ENCODE measurements around the gene PPARG. TPM values are rescaled to one million over a fixed set of nuclear protein-coding genes. Genes with fewer than 3 reads are reported as not detected.

Gene PPARG
- total RNA-seq, 1 experiment from 2014 or later = 71.6 TPM

DNA sequence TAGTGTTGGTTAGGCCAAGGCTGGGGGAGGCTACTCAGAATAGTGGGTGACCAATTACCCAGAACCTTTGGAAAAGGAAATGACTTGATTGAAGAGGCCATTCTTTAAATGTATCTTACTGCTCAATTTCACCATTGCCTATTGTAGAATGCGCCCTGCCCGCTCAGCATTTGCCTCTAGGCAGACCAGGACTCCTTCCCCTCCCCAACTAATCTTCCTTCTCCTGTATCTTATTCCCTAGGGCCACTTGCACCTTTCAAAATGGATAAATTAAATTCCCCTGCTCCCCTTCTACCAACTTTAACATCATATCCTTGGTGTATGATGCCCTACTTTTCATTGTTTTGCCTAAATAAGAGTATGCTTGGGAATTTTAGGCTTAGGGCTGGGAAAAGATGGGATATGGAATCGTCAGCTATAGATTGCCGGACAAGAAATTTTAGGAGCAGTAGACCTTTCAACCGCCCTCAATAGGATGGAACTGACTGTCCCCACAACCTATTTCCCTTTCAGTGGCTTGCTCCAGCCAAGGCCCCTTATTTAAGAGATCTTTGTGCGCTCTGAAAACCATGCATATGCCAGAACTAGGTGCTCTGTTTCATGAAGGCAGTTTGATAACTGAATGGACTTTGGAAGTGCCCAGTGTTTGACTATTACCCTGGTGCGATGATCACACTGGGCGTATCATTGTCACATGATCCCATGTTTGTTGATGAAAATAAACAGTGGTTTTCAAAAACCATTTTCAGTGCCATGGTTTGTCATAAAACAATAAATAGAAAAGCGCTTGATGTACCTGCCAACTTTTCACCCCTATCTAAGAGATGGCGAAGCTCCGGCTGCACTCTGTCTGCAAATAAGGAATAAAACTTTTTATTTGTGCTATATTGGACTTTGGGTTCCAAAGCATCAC lies 121.1 kb downstream of the PPARG start:
- Histone ChIP-seq H3K4me1 (ENCODE audit: control insufficient read depth in 1 of 2, insufficient read depth in 2 of 2, low read length in 2 of 2) (peaks cover 15 to 21% of the 10 kb centered on the region in 2 experiments), H3K4me3 (replicated peaks in 1 of 2; ENCODE audit: low read depth in 1 of 2, low read length in 2 of 2) (no peak overlapping the region), H3K9ac (ENCODE audit: low read length) (no peak overlapping the region), H3K27ac (ENCODE audit: low read depth, low read length) (no peak overlapping the region), H3K27me3 (ENCODE audit: insufficient read depth, low read length) (no peaks in the 10 kb centered on the region), H3K9me3 (ENCODE audit: control insufficient read depth in 1 of 2, insufficient read depth in 1 of 2, low read depth in 1 of 2, low read length in 2 of 2) (no peaks in the 10 kb centered on the region), H3K79me2 (ENCODE audit: insufficient read depth, low read length) (no peaks in the 10 kb centered on the region), H3K36me3 (ENCODE audit: control insufficient read depth in 1 of 2, insufficient read depth in 2 of 2, low read length in 2 of 2) (no peaks in the 10 kb centered on the region), H3K4me2 (ENCODE audit: low read length) (no peak overlapping the region), H3K9me2 (ENCODE audit: insufficient read depth) (no peaks in the 10 kb centered on the region), H4K20me1 (ENCODE audit: insufficient read depth) (no peaks in the 10 kb centered on the region), H2AFZ (ENCODE audit: low read depth, low read length, poor library complexity, severe bottlenecking) (no peak overlapping the region)
- TF ChIP-seq SIN3A (IDR thresholded peaks at IDR 0.05; ENCODE audit: low read depth) (no peak), POLR2AphosphoS5 (IDR thresholded peaks at IDR 0.05; ENCODE audit: low read depth, low read length) (no peak), SRF (IDR thresholded peaks at IDR 0.05; ENCODE audit: low read depth) (no peak), TCF7L2 (IDR thresholded peaks at IDR 0.05; ENCODE audit: borderline replicate concordance, extremely low read depth, insufficient read depth, insufficient read length) (no peak), RAD21 (IDR thresholded peaks at IDR 0.05; ENCODE audit: low read depth) (no peak), SP1 (IDR thresholded peaks at IDR 0.05; ENCODE audit: low read depth) (no peak), REST (IDR thresholded peaks at IDR 0.05; ENCODE audit: low read depth) (no peak), EZH2phosphoT487 (IDR thresholded peaks at IDR 0.05; ENCODE audit: borderline replicate concordance) (no peak), FOSL1 (IDR thresholded peaks at IDR 0.05; ENCODE audit: low read depth) (no peak), ZNF274 (IDR thresholded peaks at IDR 0.05; ENCODE audit: low read depth, low read length) (no peak), CBX3 (IDR thresholded peaks at IDR 0.05; ENCODE audit: low read depth) (no peak), ZFX (IDR thresholded peaks at IDR 0.05) (no peak), CEBPB (IDR thresholded peaks at IDR 0.05; ENCODE audit: low read depth) (no peak), JUND (IDR thresholded peaks at IDR 0.05) (no peak)
- TF ChIP-seq, protein P1, sequence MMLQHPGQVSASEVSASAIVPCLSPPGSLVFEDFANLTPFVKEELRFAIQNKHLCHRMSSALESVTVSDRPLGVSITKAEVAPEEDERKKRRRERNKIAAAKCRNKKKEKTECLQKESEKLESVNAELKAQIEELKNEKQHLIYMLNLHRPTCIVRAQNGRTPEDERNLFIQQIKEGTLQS (IDR thresholded peaks at IDR 0.05) = no peak
- TF ChIP-seq, protein P2, sequence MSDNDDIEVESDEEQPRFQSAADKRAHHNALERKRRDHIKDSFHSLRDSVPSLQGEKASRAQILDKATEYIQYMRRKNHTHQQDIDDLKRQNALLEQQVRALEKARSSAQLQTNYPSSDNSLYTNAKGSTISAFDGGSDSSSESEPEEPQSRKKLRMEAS (IDR thresholded peaks at IDR 0.05) = no peak
- CTCF ChIA-PET = no interaction called here
- intact Hi-C loops (cut with micrococcal nuclease) = loop anchor here (5.0 kb wide), 1 partner anchor 62 kb away; no protein-coding TSS in a partner anchor
- no TSS peak for BruUV-seq (replicated peaks)
- POLR2A ChIA-PET = no interaction called here
- no peak for DNase-seq (ENCODE audit: low read depth, low spot score)
- RAD21 ChIA-PET (ENCODE audit: low non-redundant PET in 1 of 2, low total read pairs in 2 of 2, uncharacterized antibody in 2 of 2, unreplicated experiment in 2 of 2) = no interaction called here
- no peak for ATAC-seq
